OCI-LY1 (cell line): ENCODE measurements around the gene IMMT.

ENCODE experiments used
- CTCF ChIP-seq: fragments of 200-600 bp; sonication (generic), shearing (Covaris generic); IDR thresholded peaks from 2 replicates; pipeline ENCODE4 v1.5.1; 2017; ENCODE audit warnings: mild to moderate bottlenecking, antibody characterized with exemption, low read length, moderate library complexity, mixed read lengths
- EZH2 ChIP-seq: fragments of 200-600 bp; sonication (generic), shearing (Covaris generic); IDR thresholded peaks from 2 replicates; pipeline ENCODE4 v1.8.0; 2017; ENCODE audit warnings: borderline replicate concordance, mixed run types, mild to moderate bottlenecking, antibody characterized with exemption, low read length, moderate library complexity, mixed read lengths

GRCh38 chr2:86123328-86123925, 71.8 kb downstream of the IMMT start:
- TF ChIP-seq CTCF = no peak
- TF ChIP-seq EZH2 = no peak
